GM21367 (cell line): ENCODE measurements around the gene FAM124A.

Source experiments
- ATAC-seq: cut with Tn5 transposase; IDR thresholded peaks from one replicate; pipeline ENCODE4 v1.9.1; 2021; ENCODE audit not compliant: unreplicated experiment

FAM124A gene

DNA sequence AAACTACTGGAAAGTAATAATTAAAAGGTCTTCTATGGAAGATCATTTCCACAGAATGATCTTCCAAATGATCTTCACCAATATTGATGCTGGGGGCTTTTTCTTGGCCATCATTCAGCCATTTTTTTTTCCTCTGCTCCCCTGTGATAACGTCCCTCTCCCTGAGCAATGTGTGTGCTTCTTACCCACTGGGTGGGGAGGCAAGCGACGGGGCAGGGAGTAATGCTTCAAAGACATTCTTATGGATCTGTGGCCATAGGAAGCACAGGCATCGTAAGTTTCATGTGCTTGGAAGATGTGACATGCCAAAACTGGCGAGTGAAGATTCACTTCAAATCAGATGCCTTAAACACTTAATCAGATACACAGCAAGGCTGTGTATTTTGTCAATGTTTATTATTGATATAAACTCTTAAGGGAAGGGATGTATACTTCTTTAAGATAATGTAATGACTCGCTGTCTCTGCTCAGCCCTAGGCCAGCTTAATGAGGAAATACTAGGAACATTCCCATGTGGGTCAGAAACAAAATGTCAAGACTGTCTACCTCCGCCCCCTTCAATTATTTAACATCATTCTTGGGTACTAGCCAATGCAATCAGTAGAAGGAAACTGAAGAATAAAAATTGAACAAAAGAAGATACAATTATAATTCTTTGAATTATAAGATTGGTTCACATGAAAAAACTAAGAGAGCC, 83.2 kb downstream of the FAM124A start:
- ATAC-seq, result no peak

DNA sequence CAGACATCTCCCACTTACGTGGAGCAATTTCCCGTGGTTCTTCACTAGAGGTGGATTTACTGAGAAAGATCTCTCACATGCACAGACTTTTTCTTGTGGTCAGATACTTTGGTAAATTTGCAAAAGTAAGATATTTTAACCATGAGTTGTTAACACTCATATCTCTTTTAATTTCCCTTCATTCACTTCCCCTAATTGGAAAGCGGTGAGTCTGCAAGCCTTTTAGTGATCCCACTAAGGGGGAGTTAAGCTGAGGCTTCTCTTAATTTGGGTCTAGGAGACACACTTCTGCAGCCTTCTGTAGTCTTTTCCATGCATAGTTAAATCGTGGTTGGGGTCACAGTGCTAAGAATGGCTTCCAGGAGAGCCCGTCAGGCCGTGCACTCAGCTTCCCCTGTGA, 86.6 kb downstream of the FAM124A start:
- ATAC-seq, result no peak

DNA sequence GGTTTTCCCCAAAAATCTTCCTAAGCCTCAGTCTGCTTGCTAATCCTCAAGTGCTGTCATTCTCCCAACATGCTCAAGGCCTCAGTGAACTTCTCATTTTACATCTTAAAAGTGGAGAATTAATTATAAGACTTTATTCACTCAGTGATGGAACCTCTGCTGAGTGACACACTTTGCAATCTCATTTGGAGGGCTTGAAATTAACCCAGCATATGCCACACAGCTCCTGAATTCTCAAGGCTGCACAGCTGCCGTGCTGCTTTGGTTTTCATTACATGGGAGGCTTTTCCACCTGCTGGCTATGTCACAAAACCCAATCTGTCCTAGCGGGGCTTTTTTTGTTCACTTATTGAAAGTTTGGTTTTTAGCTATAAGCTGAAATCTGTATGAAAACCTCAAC, 89.0 kb downstream of the FAM124A start:
- no peak for ATAC-seq

DNA sequence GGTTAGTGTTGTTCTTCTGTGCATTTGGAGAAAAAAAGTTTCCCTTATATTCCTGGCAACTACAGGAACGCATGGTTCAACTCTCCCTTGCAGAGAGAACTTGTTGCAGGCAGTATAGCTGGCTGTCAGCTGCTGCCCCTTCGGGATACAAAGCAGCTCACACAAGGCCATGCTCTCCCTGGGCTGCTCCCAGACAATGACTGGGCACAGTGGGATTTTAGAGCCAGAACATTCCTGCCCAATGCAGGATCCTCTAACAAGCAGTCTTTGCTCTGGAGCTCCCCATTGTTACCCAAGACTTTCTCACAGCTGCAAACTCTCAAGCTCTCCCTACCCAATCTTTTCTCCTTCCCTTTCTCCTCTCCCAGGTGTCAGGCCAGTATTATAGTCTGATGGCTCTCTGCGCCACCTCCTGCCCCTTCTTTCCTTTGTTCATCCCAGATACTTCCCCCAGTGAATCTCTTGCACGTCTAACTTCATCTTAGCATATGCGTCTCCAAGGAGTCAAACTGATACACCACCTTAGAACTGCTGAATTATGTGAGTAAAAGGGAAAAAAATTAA, 89.8 kb downstream of the FAM124A start:
- no peak for ATAC-seq

DNA sequence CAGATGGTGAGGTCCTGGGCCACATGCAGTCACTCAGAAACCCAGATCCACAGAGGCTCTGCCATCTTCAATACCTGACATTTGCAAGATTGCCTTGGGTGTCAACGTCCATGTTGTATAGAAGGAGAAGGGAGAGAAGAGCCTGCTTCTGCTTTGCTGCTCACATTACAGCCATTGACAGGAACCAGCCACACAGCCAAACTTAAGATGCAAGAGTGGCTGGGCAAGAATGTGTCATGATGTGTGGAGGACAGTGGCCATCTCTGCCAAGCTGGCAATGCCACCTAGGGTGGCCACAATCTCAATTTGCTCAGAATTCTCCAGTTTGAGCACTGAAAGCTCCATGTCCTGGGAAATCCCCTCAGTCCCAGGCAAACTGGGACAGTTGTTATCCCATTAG, 91.4 kb downstream of the FAM124A start:
- no peak for ATAC-seq

DNA sequence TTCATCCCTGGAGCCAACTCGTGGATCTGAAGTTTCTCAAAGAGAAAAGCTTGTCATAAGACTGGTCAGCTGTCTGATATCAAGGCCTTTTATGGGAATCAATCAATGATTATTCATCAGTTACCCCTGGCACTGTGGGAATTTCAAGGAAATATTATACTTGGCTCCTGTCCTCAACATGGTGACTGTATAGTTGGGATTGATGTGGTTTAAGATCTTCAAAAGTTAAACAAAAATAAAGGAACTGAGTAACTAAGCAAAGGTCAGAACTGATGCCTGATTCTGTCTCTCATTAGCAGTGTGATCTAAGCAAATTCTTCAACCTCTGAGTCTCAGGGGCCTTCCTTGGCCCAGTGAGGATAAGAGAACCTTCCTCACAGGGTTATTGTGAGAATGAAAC, 95.1 kb downstream of the FAM124A start:
- ATAC-seq, result no peak

DNA sequence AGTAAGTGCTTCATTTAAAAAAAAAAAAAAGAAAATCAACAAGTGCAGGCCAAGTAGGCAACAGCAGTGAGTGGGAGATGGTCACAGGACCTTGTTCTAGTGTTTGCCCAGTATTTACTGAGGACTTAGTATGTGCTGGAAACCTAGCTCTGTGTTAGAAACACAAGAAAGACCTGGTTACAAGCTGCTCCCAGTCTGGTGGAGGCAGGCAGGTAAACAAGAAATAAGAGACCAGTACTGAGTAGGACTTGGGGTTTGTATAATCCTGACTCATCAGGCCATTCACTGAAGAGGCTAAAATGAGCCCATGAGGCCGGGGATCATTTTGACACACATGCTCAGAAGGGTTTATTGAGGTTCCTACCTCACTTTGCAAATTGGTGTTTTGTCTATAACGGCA, 95.8 kb downstream of the FAM124A start:
- ATAC-seq, result no peak

DNA sequence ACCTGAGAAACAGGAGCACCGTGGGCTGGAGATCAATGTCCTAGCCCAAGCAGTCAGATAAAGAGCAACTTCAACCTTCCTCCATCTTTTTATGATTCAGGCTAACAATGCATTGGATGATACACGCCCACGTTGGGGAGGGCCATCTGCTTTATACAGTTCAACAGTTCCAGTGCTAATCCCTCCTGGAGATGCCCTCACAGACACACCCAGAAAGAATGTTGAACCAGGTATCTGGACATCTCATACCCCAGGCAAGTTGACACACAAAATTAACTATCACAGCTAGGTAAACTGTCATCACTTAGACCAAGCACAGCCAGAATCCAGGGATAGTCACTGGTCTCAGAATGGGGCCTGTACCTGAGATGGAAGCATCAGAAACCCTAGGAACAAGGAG, 96.7 kb downstream of the FAM124A start:
- ATAC-seq, result no peak

DNA sequence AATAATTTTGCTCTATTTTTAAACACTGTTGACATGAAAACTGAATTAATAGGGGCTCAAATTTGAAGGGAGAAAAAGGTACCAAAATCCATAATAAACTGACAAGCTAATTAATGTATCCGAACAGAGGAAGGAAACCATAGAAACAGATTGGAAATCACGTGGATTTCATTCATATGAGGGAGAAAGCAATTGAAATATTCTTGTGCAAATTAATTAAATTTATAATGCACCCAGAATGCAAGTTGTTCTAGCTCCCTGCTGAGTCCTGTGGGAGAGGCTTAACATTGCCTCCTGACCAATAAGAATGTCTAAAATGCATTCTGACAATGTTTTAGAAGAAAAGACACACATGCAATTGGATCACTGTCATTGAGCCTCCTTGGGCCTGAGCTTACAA, 99.6 kb downstream of the FAM124A start:
- no peak for ATAC-seq

DNA sequence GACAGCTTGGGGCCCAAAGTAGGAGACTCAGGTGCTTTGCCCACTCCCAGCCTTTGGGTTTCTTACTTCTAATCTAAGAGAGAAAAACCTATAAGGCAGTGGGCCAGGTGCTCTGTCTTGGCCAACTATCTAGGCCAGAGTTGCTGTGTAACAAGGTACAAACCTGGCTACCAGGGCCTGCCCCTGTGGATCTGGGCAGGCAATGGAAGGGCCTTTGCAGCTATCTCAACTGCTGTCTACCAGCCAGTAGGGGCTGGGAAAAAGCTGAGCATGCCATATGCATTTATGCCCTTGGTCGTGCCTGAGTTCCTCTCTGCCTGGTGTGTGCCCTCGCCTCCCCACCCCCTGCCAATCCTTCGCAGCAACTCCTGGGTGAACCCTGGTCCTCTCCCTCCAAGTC, 100.6 kb downstream of the FAM124A start:
- no peak for ATAC-seq

DNA sequence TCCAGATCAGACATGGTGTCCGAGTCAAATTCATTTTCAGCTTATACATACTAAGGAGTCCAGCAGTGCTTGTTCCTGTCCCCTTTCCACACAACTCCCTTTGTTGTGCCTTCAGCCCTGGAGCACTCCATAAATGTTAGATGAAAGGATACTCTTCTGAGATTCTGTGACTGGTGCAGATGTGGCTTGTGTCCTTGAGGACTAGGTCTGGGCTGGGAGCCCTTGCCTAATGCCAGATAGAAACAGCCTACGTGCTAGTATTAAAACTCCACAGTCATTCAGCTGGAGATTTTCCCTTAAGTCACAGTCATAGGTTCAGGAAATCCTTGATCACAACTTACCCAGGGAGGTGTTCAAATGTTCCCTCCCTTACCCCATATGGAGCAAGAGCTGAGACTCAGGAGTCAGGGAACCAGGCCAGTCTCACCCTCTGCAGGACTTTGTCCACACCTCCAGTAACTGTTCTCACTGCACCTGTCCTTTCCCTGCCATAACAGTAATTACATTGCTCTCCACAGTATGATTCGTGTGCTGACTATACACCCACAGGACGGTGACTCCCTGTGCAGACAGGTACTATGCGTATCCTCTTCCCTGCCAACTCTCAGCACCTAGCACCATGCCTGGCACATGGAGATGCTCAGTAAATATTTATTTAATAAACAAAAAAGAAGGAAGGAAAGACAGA, 101.8 kb downstream of the FAM124A start:
- no peak for ATAC-seq

DNA sequence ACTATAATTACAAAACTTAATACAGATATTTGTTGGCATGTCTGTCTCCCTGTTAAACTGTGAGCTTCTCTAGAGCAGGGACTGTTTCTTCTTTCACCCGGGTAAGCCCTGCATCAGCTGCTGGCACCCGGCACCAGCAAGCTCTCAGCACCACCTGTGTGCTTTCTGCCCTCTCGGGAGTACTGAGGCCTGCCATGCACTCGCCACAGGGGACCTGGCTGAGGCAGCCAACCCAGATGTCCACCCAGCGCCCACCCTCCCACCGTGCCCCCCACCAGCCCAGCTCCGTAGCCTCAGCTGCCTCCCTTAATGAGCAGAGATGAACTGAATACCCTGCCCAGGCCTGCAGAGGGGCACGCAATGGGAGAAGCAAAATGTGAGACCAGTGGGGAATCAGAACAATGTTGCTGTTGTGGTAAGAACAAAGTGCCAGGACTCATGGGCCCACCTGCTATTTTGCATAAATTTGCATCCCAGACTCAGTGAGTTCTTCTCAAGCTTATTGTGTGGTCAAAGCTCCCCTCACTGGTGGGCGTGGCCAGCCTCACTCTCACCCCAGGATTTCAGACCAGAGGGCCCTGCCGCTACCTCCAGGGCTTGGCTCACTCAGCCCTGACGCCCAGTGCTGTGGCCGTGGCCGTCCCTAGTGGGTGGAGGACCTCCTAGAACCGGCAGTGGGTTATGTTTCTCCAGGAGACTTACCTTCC, 102.7 kb downstream of the FAM124A start:
- no peak for ATAC-seq

DNA sequence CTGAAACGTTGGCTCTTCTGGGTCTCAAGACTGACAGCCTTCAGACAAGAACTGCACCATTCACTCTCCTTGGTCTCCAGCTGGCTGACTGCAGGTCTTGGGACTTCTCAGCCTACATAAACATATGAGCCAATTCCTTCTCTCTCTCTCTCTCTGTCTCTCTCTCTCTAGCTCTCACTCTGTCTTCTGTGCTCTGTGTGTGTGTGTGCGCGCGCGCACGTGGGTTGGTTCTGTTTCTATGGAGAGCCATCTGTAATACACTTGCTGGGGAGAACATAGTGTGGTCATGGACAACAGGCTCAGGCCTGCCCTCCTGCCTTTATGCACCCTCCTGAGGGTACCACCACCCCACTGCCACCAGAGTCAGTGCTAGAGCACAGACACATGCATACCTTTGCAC, 103.6 kb downstream of the FAM124A start:
- ATAC-seq, result no peak

DNA sequence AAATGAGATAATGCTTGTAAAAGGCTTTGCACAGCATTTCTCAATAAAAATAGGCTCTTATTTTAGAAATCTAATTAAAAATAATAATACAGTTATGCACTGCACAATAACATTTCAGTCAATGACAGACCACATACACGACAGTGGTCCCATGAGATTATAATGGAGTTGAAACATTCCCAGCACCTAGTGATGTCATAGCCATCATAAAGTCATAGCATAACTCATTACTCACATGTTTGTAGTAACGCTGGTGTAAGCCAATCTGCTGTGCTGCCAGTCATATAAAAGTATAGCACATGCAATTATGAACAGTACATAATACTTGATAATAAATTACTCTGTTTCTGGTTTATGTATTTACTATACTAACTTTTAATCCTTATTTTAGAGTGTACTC, 104.6 kb downstream of the FAM124A start:
- no peak for ATAC-seq

DNA sequence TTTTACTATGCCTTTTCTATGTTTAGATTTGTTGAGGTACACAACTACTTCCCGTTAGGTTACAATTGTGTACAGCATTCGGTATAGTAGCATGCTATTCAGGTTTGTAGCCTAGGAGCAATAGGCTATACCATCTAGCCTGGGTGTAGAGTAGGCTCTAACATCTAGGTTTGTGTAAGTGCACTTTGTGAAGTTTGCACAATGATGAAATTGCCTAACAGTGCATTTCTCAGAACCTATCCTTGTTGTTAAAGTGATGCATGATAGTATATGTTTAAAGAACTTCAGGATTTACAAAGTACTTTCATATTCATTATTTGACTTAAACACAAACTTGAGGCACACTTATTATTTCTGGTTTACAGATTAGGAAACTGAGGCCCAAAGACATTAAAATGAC, 105.8 kb downstream of the FAM124A start:
- ATAC-seq, result no peak

DNA sequence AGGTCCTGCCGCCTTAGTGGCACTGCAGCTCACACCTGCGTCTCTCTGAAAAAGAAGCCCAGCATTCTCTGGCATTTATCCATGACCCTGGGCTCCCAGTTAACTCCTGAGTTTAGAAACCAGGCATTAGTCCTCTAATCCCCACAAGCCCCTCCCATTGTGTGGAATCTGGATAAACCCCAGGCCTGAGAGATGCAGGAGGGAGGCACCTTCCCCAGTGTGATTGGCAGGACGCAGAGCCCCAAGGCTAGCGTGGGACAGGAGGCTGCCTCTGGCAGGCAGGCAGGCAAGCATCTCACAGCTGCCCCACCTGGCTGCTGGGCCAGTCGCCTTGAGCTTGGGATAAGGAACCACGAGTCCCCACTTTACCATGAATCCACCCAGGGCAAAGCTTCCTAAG, 106.3 kb downstream of the FAM124A start:
- ATAC-seq, result no peak

DNA sequence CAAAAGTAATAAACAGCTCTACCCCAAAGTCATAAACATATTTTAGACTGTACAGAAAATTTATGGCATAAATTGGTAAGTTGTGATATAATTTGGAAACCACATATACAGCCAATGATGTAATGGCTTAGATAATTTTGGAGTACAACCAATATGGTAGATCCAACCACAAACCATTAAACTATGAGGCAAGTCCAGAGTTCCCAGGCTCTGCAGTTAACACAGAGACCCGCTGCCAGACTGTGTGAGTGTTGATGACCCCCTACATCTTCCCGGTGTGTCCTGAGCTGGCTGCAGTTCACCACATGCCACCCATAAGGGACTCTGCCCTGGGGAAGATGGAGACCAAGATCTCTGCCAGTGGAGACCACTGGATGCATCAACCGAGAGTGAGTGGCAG, 107.4 kb downstream of the FAM124A start:
- ATAC-seq, result no peak

DNA sequence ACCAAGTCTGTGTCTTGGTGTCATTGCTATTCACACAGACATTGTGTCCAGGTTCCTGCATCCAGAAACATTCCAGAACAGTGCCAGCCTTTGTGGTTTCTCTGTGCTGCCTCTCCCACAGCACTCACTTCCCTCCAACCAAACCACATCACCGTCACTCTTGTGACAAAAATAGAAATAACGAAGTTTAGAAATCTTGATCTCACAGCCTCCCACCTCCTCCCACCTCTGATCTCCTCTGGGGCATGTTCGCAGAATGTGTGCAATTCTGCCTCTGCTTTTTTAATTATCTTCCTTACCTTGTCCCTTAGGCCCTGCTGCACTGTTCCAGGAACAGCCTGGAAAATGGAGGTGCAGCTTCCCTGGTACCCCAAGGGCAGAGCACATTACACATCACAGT, 108.6 kb downstream of the FAM124A start:
- ATAC-seq, result no peak

DNA sequence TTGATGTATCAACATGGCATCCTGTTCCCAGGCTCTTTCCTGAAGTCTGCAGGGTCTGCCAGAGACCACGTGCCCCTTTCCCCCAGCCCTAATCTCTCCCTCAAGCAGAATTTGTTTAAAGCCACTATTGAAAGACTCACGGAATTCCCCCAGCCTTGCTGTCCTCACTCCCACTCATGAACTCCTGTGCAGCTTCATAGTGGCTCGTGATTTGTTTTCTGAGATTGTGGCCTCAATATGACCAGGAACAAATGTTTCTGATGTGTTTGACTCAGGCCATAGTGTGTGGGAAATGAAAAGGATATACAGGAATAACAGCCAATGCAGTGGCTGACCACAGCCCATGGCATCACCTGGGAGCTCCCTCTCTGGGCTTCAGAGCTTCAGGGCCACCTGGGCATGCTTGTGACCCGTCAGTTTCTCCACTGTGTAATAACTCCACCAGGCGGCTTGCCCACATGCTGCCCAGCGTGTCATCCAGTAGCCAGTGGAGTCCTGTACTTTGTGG, 109.2 kb downstream of the FAM124A start:
- ATAC-seq, result peak; percentile 46

DNA sequence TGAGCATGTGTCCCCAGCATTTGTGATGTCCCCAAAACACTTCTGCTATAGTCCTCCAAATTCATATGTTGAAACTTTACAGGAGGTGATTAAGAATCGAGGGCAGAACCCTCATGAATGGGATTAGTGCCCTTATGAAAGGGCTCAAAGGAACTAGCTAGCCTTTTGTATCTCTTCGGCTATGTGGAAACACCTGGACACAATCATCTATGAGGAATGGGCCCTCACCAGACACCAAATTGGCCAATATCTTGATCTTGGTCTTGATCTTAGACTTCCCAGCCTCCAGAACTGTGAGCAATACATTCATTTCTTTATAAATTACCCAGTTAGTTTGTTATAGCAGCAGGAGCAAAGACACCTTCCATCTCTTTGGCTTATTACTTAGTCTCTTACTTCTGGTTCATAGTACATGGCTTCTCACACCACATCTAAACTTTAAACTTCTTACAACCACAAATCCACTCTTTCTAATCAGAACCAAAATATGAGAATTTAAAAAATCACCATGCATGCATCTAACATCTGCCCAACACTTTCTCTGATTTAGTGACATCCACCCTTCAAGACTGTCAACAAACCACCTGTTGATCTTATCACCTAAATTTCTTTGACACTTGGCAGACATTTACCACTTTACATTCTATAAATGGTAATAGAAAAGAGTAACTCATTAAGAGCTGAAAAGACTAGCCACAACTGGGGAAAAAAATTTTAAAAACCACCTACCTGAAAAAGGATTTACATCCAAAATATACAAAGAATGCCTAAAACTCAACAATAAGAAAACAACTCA, 110.6 kb downstream of the FAM124A start:
- no peak for ATAC-seq

DNA sequence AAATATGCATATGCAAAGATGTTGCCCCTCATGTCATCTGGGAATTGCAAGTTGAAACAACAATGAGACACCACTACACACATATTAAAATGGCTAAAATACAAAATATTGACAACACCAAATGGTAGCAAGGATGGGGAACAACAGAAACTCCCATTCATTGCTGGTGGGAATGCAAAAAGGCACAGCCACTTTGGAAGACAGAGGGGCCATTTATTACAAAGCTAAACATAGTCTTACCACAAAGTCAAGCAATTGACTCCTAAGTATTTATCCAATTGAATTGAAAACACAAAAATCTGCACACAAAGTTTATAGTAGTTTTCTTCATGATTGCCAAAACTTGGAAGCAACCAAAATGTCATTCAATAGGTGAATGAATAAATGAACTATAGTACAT, 111.2 kb downstream of the FAM124A start:
- no peak for ATAC-seq
